Panc1 (cell line): ENCODE results near the gene ISLR.

Experiments
- CTCF ChIP-seq: fragments of 450-650 bp; IDR thresholded peaks from 2 replicates; pipeline ENCODE4 v1.5.1; 2017; ENCODE audit warnings: mild to moderate bottlenecking
- POLR2AphosphoS5 ChIP-seq: IDR thresholded peaks from 2 replicates; pipeline ENCODE4 v1.6.1; 2012; ENCODE audit warnings: mild to moderate bottlenecking, low read depth, low read length, moderate library complexity
- REST ChIP-seq, 2 experiments: IDR thresholded peaks; 2 replicates each; pipeline ENCODE4 v1.6.1; 2011 to 2012; ENCODE audit warnings: low read depth in 2 of 2, control low read depth in 1 of 2, low read length in 1 of 2, mild to moderate bottlenecking in 1 of 2, moderate library complexity in 1 of 2; ENCODE audit not compliant: insufficient read depth in 1 of 2

GRCh38 chr15:74124759-74125158 lies 48.8 kb upstream of the ISLR start:
- TF ChIP-seq REST (IDR thresholded peaks at IDR 0.05; ENCODE audit: insufficient read depth in 1 of 2, low read depth in 2 of 2, low read length in 1 of 2) (no peak), CTCF (no peak), POLR2AphosphoS5 (no peak)
